HFF-Myc (cell line): ENCODE results near the gene RBM43.

Source experiments
- DNase-seq: peaks from one replicate; pipeline ENCODE4 v3.0.0-alpha.2; 2011; ENCODE audit warnings: low read depth; ENCODE audit errors: extremely low read depth
- H3K4me3 ChIP-seq: replicated peaks from 2 replicates; pipeline ENCODE4 v1.5.1; 2011; ENCODE audit warnings: low read depth, mild to moderate bottlenecking, control low read depth, low read length
- CTCF ChIP-seq: IDR thresholded peaks from 2 replicates; pipeline ENCODE4 v1.5.1; 2012; ENCODE audit warnings: mild to moderate bottlenecking, low read depth, low read length, control low read depth; ENCODE audit errors: missing control alignments

The RBM43 gene

GRCh38 chr2:151282401-151282800 is 20.7 kb upstream of the RBM43 start:
- DNase-seq = no peak
- no peak for TF ChIP-seq CTCF
- no peak overlapping the region for H3K4me3 ChIP-seq

GRCh38 chr2:151280271-151280670 is 18.6 kb upstream of the RBM43 start:
- no peak overlapping the region for H3K4me3 ChIP-seq
- no peak for DNase-seq
- TF ChIP-seq CTCF = no peak

- H3K4me3 ChIP-seq = no peak overlapping the region
- TF ChIP-seq CTCF = no peak
- DNase-seq = no peak
These were observed 16.8 kb upstream of the RBM43 start for GRCh38 chr2:151278487-151278886.

- no peak for DNase-seq
- TF ChIP-seq CTCF = no peak
- H3K4me3 ChIP-seq = no peak overlapping the region
These were observed 15.4 kb upstream of the RBM43 start for GRCh38 chr2:151277067-151277466.

GRCh38 chr2:151275291-151275690 is 13.6 kb upstream of the RBM43 start:
- H3K4me3 ChIP-seq = no peak overlapping the region
- no peak for DNase-seq
- TF ChIP-seq CTCF = no peak

GRCh38 chr2:151271824-151272223 is 10.2 kb upstream of the RBM43 start:
- TF ChIP-seq CTCF = no peak
- DNase-seq = no peak
- H3K4me3 ChIP-seq = no peak overlapping the region

DNA sequence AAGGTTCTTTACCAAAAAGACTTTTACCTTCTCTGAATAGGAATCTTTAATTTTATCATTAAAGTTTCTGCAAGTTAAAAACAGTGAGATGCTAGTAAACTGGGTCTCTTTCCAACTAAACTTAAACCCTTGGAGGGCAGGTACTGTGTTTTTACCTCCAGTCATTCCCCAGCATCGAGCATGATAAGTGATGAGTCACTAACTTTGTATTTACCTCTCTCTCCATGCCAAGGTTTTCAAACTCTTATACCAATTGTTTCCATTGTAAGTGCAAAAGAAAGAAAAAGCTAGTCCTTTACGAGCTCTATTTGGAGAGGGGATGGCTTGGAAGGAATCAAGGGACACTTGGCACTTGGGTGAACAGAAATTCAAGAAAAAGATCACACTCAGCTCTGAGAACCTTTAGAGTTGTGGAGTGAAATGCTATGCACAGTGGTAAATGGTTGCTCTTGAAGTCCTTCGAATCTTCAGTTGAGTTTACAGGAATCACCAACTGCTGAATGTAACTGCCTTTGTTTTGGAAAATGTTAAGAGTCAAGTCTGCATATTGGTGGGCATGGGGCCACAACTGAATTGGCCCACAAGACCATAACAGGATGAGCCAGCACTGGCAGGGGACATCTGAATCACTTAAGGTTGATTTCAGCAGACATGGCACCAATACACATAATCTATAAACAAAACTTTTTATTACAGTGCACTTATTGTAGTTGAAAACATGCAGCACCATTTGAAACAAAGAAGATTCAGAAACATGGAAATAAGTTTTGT is 8.3 kb upstream of the RBM43 start:
- H3K4me3 ChIP-seq = no peak overlapping the region
- DNase-seq = no peak
- no peak for TF ChIP-seq CTCF
